Uterus (tissue), 4 donors: ENCODE results near the gene EGF. TPM values are rescaled to one million over a fixed set of nuclear protein-coding genes. Genes with fewer than 3 reads are reported as not detected.
A peak's percentile ranks its signal among the peaks of the same experiment; 100 is the strongest.

Source experiments
- DNase-seq, 2 donors: peaks; one replicate each; pipeline ENCODE4 v3.0.0-alpha.2; 2019 to 2020
- H3K27ac ChIP-seq, 2 donors: fragments of 200-600 bp; sonication (generic); 1 replicate in 1 of 2; 2 replicates in 1 of 2; pipeline ENCODE4 v1.5.1; 2016 to 2018
- H3K27me3 ChIP-seq, 2 donors: fragments of 200-600 bp; sonication (generic); one replicate each; pipeline ENCODE4 v1.5.1; 2018 to 2019; ENCODE audit warnings: control low read depth in 1 of 2
- H3K36me3 ChIP-seq, 2 donors: fragments of 200-600 bp; sonication (generic); one replicate each; pipeline ENCODE4 v1.5.1; 2019; ENCODE audit warnings: control low read depth in 1 of 2
- H3K4me1 ChIP-seq, 2 donors: fragments of 200-600 bp; sonication (generic); one replicate each; pipeline ENCODE4 v1.5.1; 2018 to 2019; ENCODE audit warnings: control low read depth in 1 of 2
- H3K4me3 ChIP-seq, 2 donors: fragments of 200-600 bp; sonication (generic); 1 replicate in 1 of 2; 2 replicates in 1 of 2; pipeline ENCODE4 v1.5.1; 2018 to 2019; ENCODE audit warnings: mild to moderate bottlenecking in 1 of 2
- H3K9me3 ChIP-seq, 2 donors: fragments of 200-600 bp; sonication (generic); one replicate each; pipeline ENCODE4 v1.5.1; 2019; ENCODE audit warnings: control low read depth in 1 of 2
- CTCF ChIP-seq, 4 experiments: fragments of 200-600 bp in 2 of 4; fragments of 450-650 bp in 2 of 4; sonication (generic) in 2 of 4; IDR thresholded peaks; one replicate each; pipeline ENCODE4 v1.5.1; 2016 to 2019; ENCODE audit warnings: antibody characterized with exemption in 4 of 4, mild to moderate bottlenecking in 2 of 4, moderate library complexity in 1 of 4
- POLR2A ChIP-seq, 2 donors: fragments of 450-650 bp; IDR thresholded peaks; one replicate each; pipeline ENCODE4 v1.6.1; 2016; ENCODE audit warnings: antibody characterized with exemption in 2 of 2, mild to moderate bottlenecking in 1 of 2, moderate library complexity in 1 of 2
- intact Hi-C: fragments of 100-400 bp; cut with DNase I; formaldehyde crosslinking; loops from one replicate; pipeline ENCODE4 v1.15.1; 2023; ENCODE audit warnings: low total_unique reads
- total RNA-seq, 4 donors: library from RNA; depleted of rRNA in 3 of 4; stranded (reverse); fragments of >200 nt in 3 of 4; gene quantifications; one replicate each; pipeline versions ENCODE4 v1.1.0 to v1.2.4, GENCODE V29; 2014 to 2023
- donor health status: DM: yes; HTN: yes; CAD: no.

The EGF gene
- total RNA-seq, 4 donors from 2014 or later: 1.0 to 3.5 (median 1.5) TPM

GRCh38 chr4:109902559-109903251 lies 10.0 kb upstream of the EGF start:
- Histone ChIP-seq H3K9me3 (no peaks in the 10 kb centered on the region), H3K27ac (no peak overlapping the region), H3K27me3 (no peaks in the 10 kb centered on the region), H3K36me3 (no peaks in the 10 kb centered on the region), H3K4me3 (no peak overlapping the region), H3K4me1 (no peaks in the 10 kb centered on the region)
- intact Hi-C loops: no loop called here
- TF ChIP-seq POLR2A (IDR thresholded peaks at IDR 0.05) (no peak), CTCF (IDR thresholded peaks at IDR 0.05) (no peak)
- DNase-seq: no peak

GRCh38 chr4:109908731-109909130 lies 4.0 kb upstream of the EGF start:
- Histone ChIP-seq H3K27ac (no peak overlapping the region), H3K9me3 (no peaks in the 10 kb centered on the region), H3K4me3 (no peak overlapping the region), H3K4me1 (no peaks in the 10 kb centered on the region), H3K27me3 (no peaks in the 10 kb centered on the region), H3K36me3 (no peaks in the 10 kb centered on the region)
- TF ChIP-seq POLR2A (IDR thresholded peaks at IDR 0.05): no peak
- no peak for TF ChIP-seq CTCF (IDR thresholded peaks at IDR 0.05)
- DNase-seq: no peak
- intact Hi-C loops: no loop called here

GRCh38 chr4:109910256-109910655 lies 2.4 kb upstream of the EGF start:
- no peaks in the 10 kb centered on the region for H3K9me3 ChIP-seq
- no peaks in the 10 kb centered on the region for H3K36me3 ChIP-seq
- H3K4me1 ChIP-seq: no peaks in the 10 kb centered on the region
- no peak overlapping the region for H3K27ac ChIP-seq
- intact Hi-C loops: no loop called here
- TF ChIP-seq POLR2A (IDR thresholded peaks at IDR 0.05) (no peak), CTCF (IDR thresholded peaks at IDR 0.05) (no peak)
- no peak overlapping the region for H3K4me3 ChIP-seq
- DNase-seq: no peak
- H3K27me3 ChIP-seq: no peaks in the 10 kb centered on the region

GRCh38 chr4:109913596-109914241 lies 1.0 kb downstream of the EGF start:
- no peak overlapping the region for H3K4me3 ChIP-seq
- intact Hi-C loops: no loop called here

More at GRCh38 chr4:109913596-109914241, 1.0 kb downstream of the EGF start:
- no peaks in the 10 kb centered on the region for H3K4me1 ChIP-seq
- TF ChIP-seq CTCF (IDR thresholded peaks at IDR 0.05) (no peak), POLR2A (IDR thresholded peaks at IDR 0.05) (no peak)
- DNase-seq: no peak
- H3K9me3 ChIP-seq: no peaks in the 10 kb centered on the region
- peak overlapping the region in 1 of 2 donors; percentile 66 for H3K27ac ChIP-seq
- H3K36me3 ChIP-seq: no peaks in the 10 kb centered on the region
- H3K27me3 ChIP-seq: no peaks in the 10 kb centered on the region
